Kidney (tissue), 14 donors: Measurements from ENCODE around the gene VPS26C. TPM values are rescaled to one million over a fixed set of nuclear protein-coding genes. Genes with fewer than 3 reads are reported as not detected.
A peak's percentile ranks its signal among the peaks of the same experiment; 100 is the strongest.

Source experiments
- DNase-seq, 5 donors: peaks; one replicate each; pipeline ENCODE4 v3.0.0-alpha.2; 2013 to 2020
- FAIRE-seq: peaks from 2 replicates; lab custom pipeline; 2012; peaks lifted over from hg19 to GRCh38; lab: Jason Lieb, UNC
- H3K27ac ChIP-seq, 2 donors: one replicate each; pipeline ENCODE4 v1.7.0; 2013; ENCODE audit warnings: low read depth in 2 of 2, low read length in 2 of 2, inconsistent platforms in 1 of 2
- H3K27me3 ChIP-seq: one replicate; pipeline ENCODE4 v1.7.1; 2013; ENCODE audit warnings: low read length, inconsistent platforms; ENCODE audit not compliant: control insufficient read depth, insufficient read depth
- H3K36me3 ChIP-seq, 3 donors: one replicate each; pipeline versions ENCODE4 v1.7.0 to v1.7.1; 2013; ENCODE audit warnings: low read length in 3 of 3, control low read depth in 1 of 3, inconsistent platforms in 1 of 3; ENCODE audit not compliant: insufficient read depth in 3 of 3, control insufficient read depth in 2 of 3
- H3K4me1 ChIP-seq, 3 donors: one replicate each; pipeline versions ENCODE4 v1.7.0 to v1.7.1; 2013; ENCODE audit warnings: low read length in 3 of 3, inconsistent platforms in 1 of 3, low read depth in 1 of 3; ENCODE audit not compliant: control insufficient read depth in 2 of 3, insufficient read depth in 2 of 3
- H3K4me3 ChIP-seq, 3 donors: one replicate each; pipeline versions ENCODE4 v1.7.0 to v1.8.1; 2013; ENCODE audit warnings: low read length in 3 of 3, control low read depth in 1 of 3, inconsistent platforms in 1 of 3
- H3K9ac ChIP-seq, 3 donors: one replicate each; pipeline versions ENCODE4 v1.7.0 to v1.7.1; 2013; ENCODE audit warnings: low read length in 3 of 3, control low read depth in 1 of 3, inconsistent platforms in 1 of 3
- H3K9me3 ChIP-seq, 3 donors: one replicate each; pipeline versions ENCODE4 v1.7.0 to v1.7.1; 2013; ENCODE audit warnings: low read length in 3 of 3, control low read depth in 1 of 3, inconsistent platforms in 1 of 3; ENCODE audit not compliant: control insufficient read depth in 2 of 3, insufficient read depth in 1 of 3
- CTCF ChIP-seq: IDR thresholded peaks from 3 replicates; pipeline ENCODE4 v1.5.1; 2012; ENCODE audit warnings: mild to moderate bottlenecking, moderate library complexity, borderline replicate concordance; ENCODE audit not compliant: insufficient read depth; ENCODE audit errors: extremely low read depth
- intact Hi-C: fragments of 100-400 bp; cut with DNase I; formaldehyde crosslinking; loops from one replicate; pipeline ENCODE4 v1.11.1; 2022
- polyA plus RNA-seq: library from polyadenylated mRNA; stranded (reverse); fragments of 350-450 nt; fragmentation: Illumina TruSeq; extraction: RNeasy Lipid Tissue Mini Kit (QIAGEN cat#74804); gene quantifications from one replicate; pipeline ENCODE4 v1.2.3, GENCODE V29; 2014; ENCODE audit warnings: low read depth, low replicate concordance; ENCODE audit not compliant: insufficient read depth
- total RNA-seq: library from RNA; stranded (reverse); fragmentation: NEBNext Ultra II Directional; extraction: Animal tissue kit (Norgen Biotek cat#: 25700); gene quantifications from one replicate; pipeline ENCODE4 v1.2.1, GENCODE V29; 2021
- donor health status: control.
- donor health status: control.
- donor health status: control.
- donor health status: control.
- donor health status: control.
- donor health status: DM: yes; HTN: yes; CAD: no.
- donor health status: Normal renal cell carcinoma (clear cell type).

Gene VPS26C
- total and polyA plus RNA-seq, 2 donors from 2014 or later = 30.0 to 51.8 TPM

- Histone ChIP-seq H3K36me3 (peaks cover 3 to 58% (median 27%) of the 10 kb centered on the region in 3 donors), H3K9me3 (no peaks in the 10 kb centered on the region), H3K4me3 (no peak overlapping the region), H3K9ac (no peak overlapping the region), H3K27me3 (no peaks in the 10 kb centered on the region), H3K4me1 (no peaks in the 10 kb centered on the region), H3K27ac (no peak overlapping the region)
- FAIRE-seq = no peak
- intact Hi-C loops = no loop called here
- peak in 1 of 5 donors; percentile 64 for DNase-seq
- no peak for TF ChIP-seq CTCF
Observed at GRCh38 chr21:37227071-37228002, 39.8 kb downstream of the VPS26C start.

- FAIRE-seq = no peak
- DNase-seq = no peak
- Histone ChIP-seq H3K9me3 (no peaks in the 10 kb centered on the region), H3K9ac (no peak overlapping the region), H3K27ac (no peak overlapping the region), H3K36me3 (peaks cover 3 to 47% (median 27%) of the 10 kb centered on the region in 3 donors), H3K4me3 (no peak overlapping the region), H3K27me3 (no peaks in the 10 kb centered on the region), H3K4me1 (peaks cover 0 to 2% (median 0%) of the 10 kb centered on the region in 3 donors)
- TF ChIP-seq CTCF = no peak
- intact Hi-C loops = no loop called here
Observed at GRCh38 chr21:37226041-37226920, 40.9 kb downstream of the VPS26C start.

DNA sequence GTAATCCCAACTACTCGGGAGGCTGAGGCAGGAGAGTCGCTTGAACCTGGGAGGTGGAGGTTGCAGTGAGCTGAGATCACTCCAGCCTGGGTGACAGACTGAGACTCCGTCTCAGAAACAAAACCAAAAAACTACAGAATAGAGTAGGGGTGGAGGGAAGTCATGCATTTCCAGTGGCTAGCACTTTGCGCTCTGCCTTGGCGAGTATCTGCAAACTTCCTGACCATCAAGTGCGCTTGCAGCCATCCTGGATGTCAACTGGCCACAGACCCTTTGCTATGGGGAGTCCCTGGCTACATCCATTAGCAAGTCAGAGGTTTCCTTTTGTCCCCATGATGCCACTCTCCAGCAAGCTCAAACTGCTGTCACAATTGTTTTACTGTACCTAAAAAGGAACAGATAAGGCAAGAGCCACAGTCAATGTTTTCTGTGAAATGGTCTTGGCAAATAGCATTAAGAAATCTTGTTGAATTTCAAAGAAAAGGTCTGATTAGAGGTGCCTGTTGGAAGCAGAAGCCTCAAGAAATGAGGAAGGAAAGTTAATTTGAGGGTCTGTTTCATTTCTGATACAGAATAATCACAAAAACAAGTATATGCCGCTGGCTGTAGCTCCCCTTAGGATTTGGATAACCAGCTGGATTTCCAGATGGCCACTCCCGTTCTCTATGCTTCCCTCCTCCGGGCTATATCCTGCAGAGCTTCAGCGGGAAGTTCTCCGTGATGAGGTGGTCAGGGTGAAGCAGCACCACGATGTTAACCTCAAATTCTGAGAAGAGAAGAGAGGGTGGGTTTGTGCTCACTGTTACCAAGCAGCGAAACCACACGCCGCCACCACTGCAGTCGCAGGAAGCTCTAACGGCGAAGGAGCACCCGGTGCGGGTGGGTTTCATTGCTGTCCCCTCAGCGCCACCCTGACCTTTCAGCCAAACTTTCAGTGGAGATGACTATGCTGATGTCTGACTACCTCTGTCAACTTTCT, 42.0 kb downstream of the VPS26C start:
- Histone ChIP-seq H3K4me3 (no peak overlapping the region), H3K27ac (no peak overlapping the region), H3K36me3 (peaks cover 3 to 39% (median 24%) of the 10 kb centered on the region in 3 donors), H3K4me1 (peaks cover 0 to 7% (median 0%) of the 10 kb centered on the region in 3 donors), H3K27me3 (no peaks in the 10 kb centered on the region), H3K9ac (no peak overlapping the region), H3K9me3 (no peaks in the 10 kb centered on the region)
- no peak for DNase-seq
- FAIRE-seq = no peak
- no peak for TF ChIP-seq CTCF
- intact Hi-C loops = no loop called here
